NK-92 (cell line): Measurements from ENCODE around the gene ZBTB2.
"Not testable (repeated sequence)": the region's sequence is repeated elsewhere in the genome, so short reads cannot be mapped to it uniquely, and the experiment has no call there.

Source experiments
- DNase-seq: peaks from one replicate; lab custom pipeline; 2025; ENCODE audit not compliant: unreplicated experiment; lab: John Stamatoyannopoulos, UW

Gene ZBTB2

DNA sequence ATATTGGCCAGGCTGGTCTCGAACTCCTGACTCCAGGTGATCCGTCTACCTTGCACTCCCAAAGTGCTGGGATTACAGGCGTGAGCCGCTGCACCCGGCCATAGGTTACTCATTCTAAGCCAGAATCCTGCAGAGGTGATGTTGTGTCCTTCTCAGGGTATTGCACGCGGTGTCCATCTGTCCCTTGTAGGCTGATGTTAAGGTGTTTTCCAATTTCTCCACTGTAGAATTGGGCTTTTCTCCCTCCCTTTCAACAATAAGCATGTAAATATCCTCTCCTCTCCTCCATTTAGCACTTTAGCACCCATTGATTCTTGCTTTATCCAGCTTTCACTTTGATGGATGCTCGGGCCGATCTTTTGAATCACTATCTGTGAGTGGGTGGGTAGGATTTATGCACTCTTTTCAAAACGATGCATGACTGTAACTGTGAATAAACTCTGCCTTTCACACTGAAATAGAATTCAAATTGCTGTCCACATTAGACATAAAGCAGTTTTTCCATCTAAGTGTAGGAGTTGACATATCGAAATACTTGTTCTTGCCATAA lies 52.6 kb downstream of the ZBTB2 start:
- DNase-seq: no peak

DNA sequence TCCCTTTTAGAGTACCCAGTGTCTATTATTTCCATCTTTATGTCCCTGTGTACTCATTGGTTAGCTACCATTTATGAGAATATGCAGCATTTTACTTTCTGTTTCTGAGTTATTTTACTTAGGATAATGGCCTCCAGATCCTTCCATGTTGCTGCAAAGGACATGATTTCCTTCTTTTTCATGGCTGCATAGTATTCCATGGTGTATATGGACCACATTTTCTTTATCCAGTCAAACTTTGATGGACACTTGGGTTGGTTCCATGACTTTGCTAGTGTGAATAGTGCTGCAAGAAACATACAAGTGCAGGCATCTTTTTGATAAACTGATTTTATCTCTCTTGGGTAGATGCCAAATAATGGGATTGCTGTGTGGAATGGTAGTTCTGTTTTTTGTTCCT lies 55.4 kb downstream of the ZBTB2 start:
- DNase-seq: no peak

DNA sequence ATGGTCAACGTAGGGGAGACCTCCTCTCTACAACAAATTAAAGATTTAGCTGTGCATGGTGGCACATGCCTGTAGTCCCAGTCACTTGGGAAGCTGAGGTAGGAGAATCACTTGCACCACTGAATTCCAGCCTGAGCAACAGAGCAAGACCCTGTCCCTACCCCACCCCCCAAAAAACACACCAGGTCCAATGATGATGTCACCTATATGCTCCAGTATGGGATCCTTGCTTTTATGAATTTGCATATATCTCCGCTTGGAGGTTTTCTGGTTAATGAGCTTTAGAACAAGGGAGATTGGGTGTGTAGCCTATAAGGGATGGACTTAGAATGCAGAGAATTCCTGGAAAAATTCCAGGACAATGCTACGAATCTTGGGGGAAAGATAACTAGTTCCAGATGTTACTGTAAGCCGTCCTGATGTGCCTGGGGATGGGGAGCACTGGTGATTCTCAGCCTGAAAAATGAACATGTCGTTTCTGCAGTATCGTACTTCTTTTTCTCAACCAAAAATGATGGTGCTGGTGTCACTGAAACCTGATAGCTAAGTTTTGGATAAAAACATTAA lies 61.1 kb downstream of the ZBTB2 start:
- DNase-seq: no peak

GRCh38 chr6:151327101-151327500 lies 64.3 kb downstream of the ZBTB2 start:
- DNase-seq: no peak

- no peak for DNase-seq
Measured at GRCh38 chr6:151326116-151326825, 65.1 kb downstream of the ZBTB2 start.

- no peak for DNase-seq
Measured at GRCh38 chr6:151325075-151326050, 66.0 kb downstream of the ZBTB2 start.

DNA sequence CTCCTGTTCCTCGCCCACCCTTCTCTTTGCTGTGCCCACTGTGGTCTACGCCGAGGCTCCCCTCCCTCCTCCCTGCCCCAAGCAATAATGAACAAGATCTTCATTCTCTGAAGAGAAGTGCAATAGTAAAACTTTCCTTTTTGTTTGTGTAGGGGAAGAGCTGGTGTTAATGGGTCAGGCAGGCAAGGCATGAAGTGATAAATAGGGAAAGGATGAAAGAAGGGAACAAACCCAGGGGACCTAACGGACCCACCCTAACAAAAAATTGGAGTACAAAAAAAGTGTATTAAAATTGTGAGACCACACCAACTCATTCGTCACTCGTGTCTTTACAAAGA lies 66.9 kb downstream of the ZBTB2 start:
- DNase-seq: no peak

- DNase-seq: no peak
Measured at GRCh38 chr6:151323791-151324487, 67.4 kb downstream of the ZBTB2 start.

GRCh38 chr6:151322570-151322969 lies 68.8 kb downstream of the ZBTB2 start:
- DNase-seq: no peak

DNA sequence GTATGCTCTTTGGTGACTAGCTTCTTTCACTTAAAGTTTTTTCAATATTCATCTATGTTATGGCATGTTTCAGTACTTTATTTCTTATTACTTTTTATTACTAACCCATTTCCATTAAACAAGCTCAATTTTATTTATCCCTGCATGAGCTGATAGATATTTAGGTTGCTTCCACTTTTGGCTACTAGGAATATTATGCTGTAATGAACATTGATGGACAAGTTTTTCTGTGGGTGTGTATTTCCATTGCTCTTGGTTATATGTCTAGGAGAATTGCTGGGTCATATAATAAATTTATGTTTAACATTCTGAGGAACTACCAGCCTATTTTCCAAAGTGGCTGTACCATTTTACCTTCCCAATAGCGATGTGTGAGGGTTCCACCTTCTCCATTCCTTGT lies 69.9 kb downstream of the ZBTB2 start:
- no peak for DNase-seq

GRCh38 chr6:151320140-151320539 lies 71.2 kb downstream of the ZBTB2 start:
- no peak for DNase-seq

DNA sequence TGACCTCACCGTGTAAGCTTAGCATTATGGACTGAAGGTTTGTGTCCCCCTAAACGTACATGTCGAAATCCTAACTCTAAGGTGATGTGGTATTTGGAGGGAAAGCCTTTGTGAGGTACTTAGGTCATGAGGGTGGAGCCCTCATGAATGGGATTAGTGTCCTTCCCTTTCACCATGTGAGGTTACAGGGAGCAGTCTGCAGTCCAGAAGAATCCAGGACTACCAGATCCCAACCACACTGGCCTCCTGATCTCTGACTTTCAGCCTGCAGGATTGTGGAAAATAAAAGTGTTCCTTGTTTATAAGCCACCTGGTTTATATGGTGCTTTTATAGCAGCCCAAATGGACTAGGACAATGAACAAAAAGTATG lies 73.4 kb downstream of the ZBTB2 start:
- DNase-seq: no peak

GRCh38 chr6:151317103-151317994 lies 74.0 kb downstream of the ZBTB2 start:
- no peak for DNase-seq

DNA sequence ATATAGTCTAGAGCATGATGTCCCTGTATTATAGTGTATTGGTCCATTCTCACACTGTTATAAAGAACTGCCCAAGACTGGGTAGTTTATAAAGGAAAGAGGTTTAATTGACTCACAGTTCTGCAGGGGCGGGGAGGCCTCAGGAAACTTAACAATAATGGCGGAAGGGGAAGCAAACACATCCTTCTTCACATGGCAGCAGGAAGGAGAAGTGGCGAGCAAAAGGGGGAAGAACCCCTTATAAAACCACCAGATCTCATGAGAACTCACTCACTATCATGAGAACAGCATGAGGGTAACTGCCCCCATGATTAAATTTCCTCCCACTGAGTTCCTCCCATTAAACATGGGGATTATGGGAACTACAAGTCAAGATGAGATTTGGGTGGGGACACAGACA lies 75.7 kb downstream of the ZBTB2 start:
- not testable (repeated sequence) for DNase-seq
